Lower leg skin (tissue), 4 donors: Measurements from ENCODE around the gene C10orf67. TPM values are rescaled to one million over a fixed set of nuclear protein-coding genes. Genes with fewer than 3 reads are reported as not detected.

Experiments used
- DNase-seq, 2 donors: peaks; one replicate each; pipeline ENCODE4 v3.0.0-alpha.2; 2019; ENCODE audit warnings: low spot score in 2 of 2
- H3K4me3 ChIP-seq: fragments of 200-600 bp; sonication (generic); 2 replicates; pipeline ENCODE4 v1.5.1; 2017; ENCODE audit warnings: mild to moderate bottlenecking, low read depth; ENCODE audit not compliant: poor library complexity, severe bottlenecking
- POLR2A ChIP-seq, 2 donors: fragments of 450-650 bp; IDR thresholded peaks; one replicate each; pipeline ENCODE4 v1.6.1; 2016 to 2017; ENCODE audit warnings: antibody characterized with exemption in 2 of 2, mild to moderate bottlenecking in 1 of 2, moderate library complexity in 1 of 2
- WGBS, 2 donors: methylation state at CpG; one replicate each; pipeline ENCODE4 v1.1.5; 2018; 5-methylcytosine and 5-hydroxymethylcytosine counted together
- intact Hi-C: fragments of 100-400 bp; cut with DNase I; formaldehyde crosslinking; loops from one replicate; pipeline ENCODE4 v1.15.0; 2023; ENCODE audit warnings: low total_unique reads
- total RNA-seq, 4 donors: library from RNA; depleted of rRNA; stranded (reverse); fragments of >200 nt; gene quantifications; one replicate each; pipeline ENCODE4 v1.1.0, GENCODE V29; 2016
- TF ChIP-seq, protein P1 (sequence below), 3 donors: fragments of 450-650 bp; IDR thresholded peaks; one replicate each; pipeline ENCODE4 v1.5.1; 2016; ENCODE audit warnings: antibody characterized with exemption in 3 of 3, mild to moderate bottlenecking in 3 of 3, moderate library complexity in 2 of 3

The C10orf67 gene
- total RNA-seq, 4 donors from 2014 or later = 0.30 to 1.3 (median 0.65) TPM

DNA sequence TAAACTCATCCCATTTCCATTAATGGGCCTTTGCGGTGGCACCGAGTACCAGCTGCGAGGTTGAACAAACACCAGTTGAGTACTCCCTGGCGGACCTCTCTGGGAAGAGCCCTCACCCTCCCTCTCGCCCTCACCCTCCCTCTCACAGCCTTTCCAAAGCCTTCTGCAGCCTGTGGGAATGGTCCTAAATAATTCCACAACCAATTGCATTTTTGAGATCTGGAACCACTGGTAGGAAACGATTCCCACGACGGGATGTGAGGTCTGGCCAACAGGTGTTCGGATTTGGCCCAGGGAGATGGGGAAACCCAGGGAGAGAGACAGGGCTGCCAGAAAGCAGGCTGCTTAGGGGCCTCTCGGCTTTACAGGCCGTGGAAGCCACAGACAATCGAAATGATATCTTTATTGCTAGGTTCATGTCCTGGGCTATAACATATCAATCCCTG lies 147.2 kb downstream of the C10orf67 start:
- DNase-seq = no peak
- no peak overlapping the region for H3K4me3 ChIP-seq
- intact Hi-C loops = no loop called here
- TF ChIP-seq POLR2A (IDR thresholded peaks at IDR 0.05) = no peak
- TF ChIP-seq, protein P1, sequence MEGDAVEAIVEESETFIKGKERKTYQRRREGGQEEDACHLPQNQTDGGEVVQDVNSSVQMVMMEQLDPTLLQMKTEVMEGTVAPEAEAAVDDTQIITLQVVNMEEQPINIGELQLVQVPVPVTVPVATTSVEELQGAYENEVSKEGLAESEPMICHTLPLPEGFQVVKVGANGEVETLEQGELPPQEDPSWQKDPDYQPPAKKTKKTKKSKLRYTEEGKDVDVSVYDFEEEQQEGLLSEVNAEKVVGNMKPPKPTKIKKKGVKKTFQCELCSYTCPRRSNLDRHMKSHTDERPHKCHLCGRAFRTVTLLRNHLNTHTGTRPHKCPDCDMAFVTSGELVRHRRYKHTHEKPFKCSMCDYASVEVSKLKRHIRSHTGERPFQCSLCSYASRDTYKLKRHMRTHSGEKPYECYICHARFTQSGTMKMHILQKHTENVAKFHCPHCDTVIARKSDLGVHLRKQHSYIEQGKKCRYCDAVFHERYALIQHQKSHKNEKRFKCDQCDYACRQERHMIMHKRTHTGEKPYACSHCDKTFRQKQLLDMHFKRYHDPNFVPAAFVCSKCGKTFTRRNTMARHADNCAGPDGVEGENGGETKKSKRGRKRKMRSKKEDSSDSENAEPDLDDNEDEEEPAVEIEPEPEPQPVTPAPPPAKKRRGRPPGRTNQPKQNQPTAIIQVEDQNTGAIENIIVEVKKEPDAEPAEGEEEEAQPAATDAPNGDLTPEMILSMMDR (IDR thresholded peaks at IDR 0.05) = no peak
- WGBS, 2 donors = 6% methylated on average over 12 of the region's 12 CpGs

DNA sequence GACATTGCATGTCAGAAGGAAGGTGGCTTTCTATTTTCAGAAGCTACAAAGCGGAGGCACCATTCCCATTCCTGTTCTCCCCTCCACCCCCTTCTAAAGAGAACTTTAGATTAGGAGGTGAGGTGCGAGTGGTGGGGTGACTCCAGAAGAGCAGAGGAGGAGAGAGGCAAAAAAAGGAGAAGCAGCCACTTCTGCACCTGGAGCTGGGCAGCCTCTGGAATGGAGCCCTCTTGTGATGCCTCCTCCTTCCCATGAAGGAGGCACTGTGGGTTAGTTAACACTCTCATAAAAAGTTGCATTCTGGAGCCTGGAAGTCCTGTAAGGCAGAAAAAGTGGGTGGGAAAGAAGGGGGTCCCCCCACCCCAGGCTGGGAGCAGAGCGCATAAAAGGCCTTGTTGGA lies 147.7 kb downstream of the C10orf67 start:
- no peak for DNase-seq
- intact Hi-C loops = no loop called here
- no peak for TF ChIP-seq POLR2A (IDR thresholded peaks at IDR 0.05)
- TF ChIP-seq, protein P1 (IDR thresholded peaks at IDR 0.05) = no peak
- WGBS, 2 donors = 17% methylated on average over 3 of the region's 3 CpGs
- no peak overlapping the region for H3K4me3 ChIP-seq

DNA sequence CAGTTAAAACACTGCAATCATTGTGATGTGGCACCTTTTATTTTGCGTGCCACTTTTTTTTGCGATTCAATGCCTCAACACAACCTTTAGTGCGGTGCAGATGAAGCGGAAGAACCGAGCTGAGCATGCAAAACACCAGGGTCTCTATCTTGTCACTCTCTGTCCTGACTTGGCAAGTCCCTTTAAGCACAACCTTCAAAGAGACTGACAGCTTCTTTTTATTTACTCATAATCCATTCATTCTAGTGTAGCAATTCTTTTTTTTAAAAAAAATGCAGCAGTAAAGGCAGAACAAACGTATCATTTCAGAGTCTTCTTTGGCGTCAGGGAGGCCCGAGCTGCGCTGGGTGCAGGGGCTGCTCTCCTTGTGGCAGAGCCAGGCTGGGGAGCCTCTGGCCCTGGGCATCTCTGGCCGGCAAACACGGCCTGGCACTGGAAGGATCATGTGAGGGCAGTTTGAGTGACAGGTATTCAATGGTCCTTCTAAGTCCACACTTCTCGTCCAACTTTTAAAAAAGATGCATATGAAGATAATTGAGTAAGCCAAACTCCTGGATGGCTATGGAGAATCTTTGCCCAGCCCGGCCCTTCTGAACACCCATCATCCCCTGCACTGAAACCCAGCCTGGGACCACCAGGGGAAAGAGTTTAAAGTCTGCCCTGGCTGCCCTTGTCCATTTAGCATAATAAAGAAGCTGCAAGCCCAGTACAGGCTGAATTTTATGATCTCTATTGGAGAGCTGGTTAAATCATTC lies 148.6 kb downstream of the C10orf67 start:
- WGBS, 2 donors = 11% methylated on average over 13 of the region's 13 CpGs
- TF ChIP-seq POLR2A (IDR thresholded peaks at IDR 0.05) = no peak
- TF ChIP-seq, protein P1 (IDR thresholded peaks at IDR 0.05) = no peak
- DNase-seq = no peak
- intact Hi-C loops = no loop called here
- H3K4me3 ChIP-seq = no peak overlapping the region

DNA sequence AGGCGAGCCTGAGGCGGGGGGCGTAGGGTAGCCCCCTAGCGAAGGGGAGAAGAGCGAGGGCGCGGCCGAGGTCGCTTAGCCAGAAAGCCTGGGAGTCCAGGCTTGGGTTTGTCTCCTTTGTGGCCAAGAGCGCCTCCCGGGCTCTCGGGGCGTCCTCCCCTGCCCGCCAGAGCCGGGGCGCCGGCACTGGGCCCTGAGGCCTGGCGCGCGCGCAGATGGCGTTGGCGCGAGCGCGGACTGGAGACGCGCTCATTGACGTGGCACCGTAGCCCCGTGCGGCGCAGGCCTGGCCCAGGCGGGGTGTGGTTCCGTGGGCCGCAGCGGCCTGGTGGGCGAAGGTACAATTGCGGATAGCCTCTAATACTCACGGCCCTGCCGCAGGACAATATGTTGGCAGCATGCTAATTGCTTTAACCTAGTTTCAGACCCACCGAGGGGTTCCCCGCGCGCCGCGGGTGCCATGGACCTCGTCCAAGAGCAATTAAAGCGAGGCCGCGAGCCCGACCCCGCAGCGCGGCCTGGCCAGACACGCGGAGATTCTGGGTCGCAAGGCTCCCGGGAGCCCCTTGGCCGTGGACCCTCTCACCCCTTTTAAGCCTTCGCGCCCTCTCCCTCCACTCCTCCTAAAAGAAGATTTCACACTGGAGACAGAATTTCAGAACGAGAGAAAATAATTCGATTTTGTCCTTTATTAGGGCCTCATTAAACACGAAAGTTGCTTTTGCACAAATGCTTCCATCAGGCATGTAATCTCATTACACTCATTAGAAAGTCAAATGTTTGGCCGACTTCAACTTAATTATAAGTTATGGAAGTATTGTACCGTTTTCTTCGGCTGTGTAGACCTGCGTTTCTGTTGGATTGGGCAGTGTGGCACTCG lies 149.4 kb downstream of the C10orf67 start:
- WGBS, 2 donors = 6 to 8% methylated on average over 36 to 60 of the region's 70 CpGs
- TF ChIP-seq, protein P1 (IDR thresholded peaks at IDR 0.05) = no peak
- TF ChIP-seq POLR2A (IDR thresholded peaks at IDR 0.05) = no peak

DNA sequence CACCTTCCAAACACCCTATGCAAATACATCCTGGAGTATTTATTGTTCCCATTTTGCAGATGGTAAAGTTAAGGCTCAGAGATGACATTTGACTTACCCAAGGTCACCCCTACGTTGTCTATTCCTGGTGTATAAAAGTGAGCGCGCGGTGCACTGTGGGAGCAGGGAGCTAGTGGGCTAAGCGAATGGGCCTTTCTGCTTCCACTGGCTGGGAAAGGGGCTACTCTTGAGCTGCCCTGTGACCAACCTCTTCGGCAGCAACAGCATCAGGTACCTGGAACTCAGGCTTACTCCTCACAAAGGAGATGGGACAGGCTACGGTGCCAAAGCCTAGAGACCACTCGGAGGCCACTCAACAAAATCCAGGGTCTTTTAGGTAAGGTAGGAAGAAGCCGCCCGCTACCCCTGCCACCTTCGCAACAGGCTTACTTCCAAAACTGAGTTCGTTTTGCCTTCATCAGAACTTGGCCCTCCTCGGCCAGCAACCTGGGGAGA lies 150.1 kb downstream of the C10orf67 start:
- TF ChIP-seq, protein P1 (IDR thresholded peaks at IDR 0.05) = no peak
- no peak for TF ChIP-seq POLR2A (IDR thresholded peaks at IDR 0.05)

More for the DNA sequence above, 149.4 kb downstream of the C10orf67 start:
- no peak overlapping the region for H3K4me3 ChIP-seq
- intact Hi-C loops = no loop called here
- no peak for DNase-seq

More for the DNA sequence above, 150.1 kb downstream of the C10orf67 start:
- WGBS, 2 donors = 8 to 10% methylated on average over 12 to 13 of the region's 13 CpGs
- DNase-seq = no peak
- intact Hi-C loops = no loop called here
- no peak overlapping the region for H3K4me3 ChIP-seq
